ENCODE measurements around the gene HERPUD1.

HERPUD1 gene

GRCh38 chr16:56961386-56961785 is 29.4 kb downstream of the HERPUD1 start:
- Histone ChIP-seq H3K27ac (ENCODE audit: low read depth, low read length, severe bottlenecking) (no peak overlapping the region), H3K9me3 (ENCODE audit: control insufficient read depth, low read length) (no peaks in the 10 kb centered on the region), H3K4me1 (ENCODE audit: control insufficient read depth, insufficient read depth, low read length, poor library complexity, severe bottlenecking) (no peaks in the 10 kb centered on the region), H3K4me3 (ENCODE audit: extremely low read depth, insufficient read depth, low read length, poor library complexity, severe bottlenecking) (no peak overlapping the region), H3K36me3 (ENCODE audit: control insufficient read depth, insufficient read depth, low read length) (no peaks in the 10 kb centered on the region)
- WGBS, 2 experiments (ENCODE audit: insufficient coverage in 2 of 2): 86 to 87% methylated on average over 1 to 2 of the region's 3 CpGs

- H3K9me3 ChIP-seq (ENCODE audit: control insufficient read depth, low read length): no peaks in the 10 kb centered on the region
- 90 to 98% methylated on average over 4 to 11 of the region's 12 CpGs for WGBS, 2 experiments (ENCODE audit: insufficient coverage in 2 of 2)
- no peak within 1 kb of the TSS for H3K27ac ChIP-seq (ENCODE audit: low read depth, low read length, severe bottlenecking)
- H3K4me3 ChIP-seq (ENCODE audit: extremely low read depth, insufficient read depth, low read length, poor library complexity, severe bottlenecking): no peak within 1 kb of the TSS
- H3K4me1 ChIP-seq (ENCODE audit: control insufficient read depth, insufficient read depth, low read length, poor library complexity, severe bottlenecking): no peaks in the 10 kb centered on the region
- H3K36me3 ChIP-seq (ENCODE audit: control insufficient read depth, insufficient read depth, low read length): no peaks in the 10 kb centered on the region
These were observed 29.9 kb downstream of the HERPUD1 start, which contains the start of gene CETP for GRCh38 chr16:56961851-56962281. CETP (plus strand) TSS chr16:56961950; CDS start chr16:56961980, 30 bp downstream.

GRCh38 chr16:56964243-56965148 is 32.6 kb downstream of the HERPUD1 start:
- 52 to 54% methylated on average over 28 of the region's 30 CpGs for WGBS, 2 experiments (ENCODE audit: insufficient coverage in 2 of 2)
- Histone ChIP-seq H3K4me1 (ENCODE audit: control insufficient read depth, insufficient read depth, low read length, poor library complexity, severe bottlenecking) (no peaks in the 10 kb centered on the region), H3K4me3 (ENCODE audit: extremely low read depth, insufficient read depth, low read length, poor library complexity, severe bottlenecking) (no peak overlapping the region), H3K9me3 (ENCODE audit: control insufficient read depth, low read length) (no peaks in the 10 kb centered on the region), H3K27ac (ENCODE audit: low read depth, low read length, severe bottlenecking) (no peak overlapping the region), H3K36me3 (ENCODE audit: control insufficient read depth, insufficient read depth, low read length) (no peaks in the 10 kb centered on the region)

GRCh38 chr16:56965149-56966092 is 33.5 kb downstream of the HERPUD1 start:
- Histone ChIP-seq H3K36me3 (ENCODE audit: control insufficient read depth, insufficient read depth, low read length) (no peaks in the 10 kb centered on the region), H3K9me3 (ENCODE audit: control insufficient read depth, low read length) (no peaks in the 10 kb centered on the region), H3K27ac (ENCODE audit: low read depth, low read length, severe bottlenecking) (no peak overlapping the region), H3K4me1 (ENCODE audit: control insufficient read depth, insufficient read depth, low read length, poor library complexity, severe bottlenecking) (no peaks in the 10 kb centered on the region), H3K4me3 (ENCODE audit: extremely low read depth, insufficient read depth, low read length, poor library complexity, severe bottlenecking) (no peak overlapping the region)
- 93 to 98% methylated on average over 5 to 9 of the region's 12 CpGs for WGBS, 2 experiments (ENCODE audit: insufficient coverage in 2 of 2)

GRCh38 chr16:56966093-56966475 is 34.1 kb downstream of the HERPUD1 start:
- WGBS, 2 experiments (ENCODE audit: insufficient coverage in 2 of 2): 87 to 96% methylated on average over 2 to 3 of the region's 3 CpGs
- Histone ChIP-seq H3K27ac (ENCODE audit: low read depth, low read length, severe bottlenecking) (no peak overlapping the region), H3K9me3 (ENCODE audit: control insufficient read depth, low read length) (no peaks in the 10 kb centered on the region), H3K36me3 (ENCODE audit: control insufficient read depth, insufficient read depth, low read length) (no peaks in the 10 kb centered on the region), H3K4me1 (ENCODE audit: control insufficient read depth, insufficient read depth, low read length, poor library complexity, severe bottlenecking) (no peaks in the 10 kb centered on the region), H3K4me3 (ENCODE audit: extremely low read depth, insufficient read depth, low read length, poor library complexity, severe bottlenecking) (no peak overlapping the region)

GRCh38 chr16:56967733-56968132 is 35.8 kb downstream of the HERPUD1 start:
- no peaks in the 10 kb centered on the region for H3K9me3 ChIP-seq (ENCODE audit: control insufficient read depth, low read length)
- no peak overlapping the region for H3K4me3 ChIP-seq (ENCODE audit: extremely low read depth, insufficient read depth, low read length, poor library complexity, severe bottlenecking)
- H3K36me3 ChIP-seq (ENCODE audit: control insufficient read depth, insufficient read depth, low read length): no peaks in the 10 kb centered on the region
- no peaks in the 10 kb centered on the region for H3K4me1 ChIP-seq (ENCODE audit: control insufficient read depth, insufficient read depth, low read length, poor library complexity, severe bottlenecking)
- no peak overlapping the region for H3K27ac ChIP-seq (ENCODE audit: low read depth, low read length, severe bottlenecking)
- WGBS, 2 experiments (ENCODE audit: insufficient coverage in 2 of 2): 90% methylated on average over 2 of the region's 2 CpGs; no CpG with 5 or more reads in 1 of the 2 experiments

- WGBS, 2 experiments (ENCODE audit: insufficient coverage in 2 of 2): 85 to 92% methylated on average over 7 of the region's 7 CpGs
- Histone ChIP-seq H3K4me3 (ENCODE audit: extremely low read depth, insufficient read depth, low read length, poor library complexity, severe bottlenecking) (no peak overlapping the region), H3K27ac (ENCODE audit: low read depth, low read length, severe bottlenecking) (no peak overlapping the region), H3K9me3 (ENCODE audit: control insufficient read depth, low read length) (no peaks in the 10 kb centered on the region), H3K36me3 (ENCODE audit: control insufficient read depth, insufficient read depth, low read length) (no peaks in the 10 kb centered on the region), H3K4me1 (ENCODE audit: control insufficient read depth, insufficient read depth, low read length, poor library complexity, severe bottlenecking) (no peaks in the 10 kb centered on the region)
These were observed 37.8 kb downstream of the HERPUD1 start for GRCh38 chr16:56969769-56970168.

- WGBS, 2 experiments (ENCODE audit: insufficient coverage in 2 of 2): 71 to 80% methylated on average over 8 of the region's 8 CpGs
- no peaks in the 10 kb centered on the region for H3K4me1 ChIP-seq (ENCODE audit: control insufficient read depth, insufficient read depth, low read length, poor library complexity, severe bottlenecking)
- no peaks in the 10 kb centered on the region for H3K36me3 ChIP-seq (ENCODE audit: control insufficient read depth, insufficient read depth, low read length)
- no peak overlapping the region for H3K27ac ChIP-seq (ENCODE audit: low read depth, low read length, severe bottlenecking)
- H3K4me3 ChIP-seq (ENCODE audit: extremely low read depth, insufficient read depth, low read length, poor library complexity, severe bottlenecking): no peak overlapping the region
- no peaks in the 10 kb centered on the region for H3K9me3 ChIP-seq (ENCODE audit: control insufficient read depth, low read length)
These were observed 39.2 kb downstream of the HERPUD1 start for GRCh38 chr16:56970934-56971767.

- H3K36me3 ChIP-seq (ENCODE audit: control insufficient read depth, insufficient read depth, low read length): no peaks in the 10 kb centered on the region
- no peaks in the 10 kb centered on the region for H3K4me1 ChIP-seq (ENCODE audit: control insufficient read depth, insufficient read depth, low read length, poor library complexity, severe bottlenecking)
- H3K9me3 ChIP-seq (ENCODE audit: control insufficient read depth, low read length): no peaks in the 10 kb centered on the region
- no peak overlapping the region for H3K4me3 ChIP-seq (ENCODE audit: extremely low read depth, insufficient read depth, low read length, poor library complexity, severe bottlenecking)
- no peak overlapping the region for H3K27ac ChIP-seq (ENCODE audit: low read depth, low read length, severe bottlenecking)
- WGBS, 2 experiments (ENCODE audit: insufficient coverage in 2 of 2): 80 to 100% methylated on average over 1 to 2 of the region's 3 CpGs
These were observed 39.8 kb downstream of the HERPUD1 start for GRCh38 chr16:56971768-56972043.

Data from mesodermal cell (in vitro differentiated cells).